Measurements from ENCODE around the gene KDM5A. TPM values are rescaled to one million over a fixed set of nuclear protein-coding genes. Genes with fewer than 3 reads are reported as not detected.

The KDM5A gene
- total and polyA plus RNA-seq, 10 of the 15 experiments (the other 5 are each of a cell fraction or from before 2014, with no cell fraction given), result 9.0 to 59.9 (median 27.7) TPM

DNA sequence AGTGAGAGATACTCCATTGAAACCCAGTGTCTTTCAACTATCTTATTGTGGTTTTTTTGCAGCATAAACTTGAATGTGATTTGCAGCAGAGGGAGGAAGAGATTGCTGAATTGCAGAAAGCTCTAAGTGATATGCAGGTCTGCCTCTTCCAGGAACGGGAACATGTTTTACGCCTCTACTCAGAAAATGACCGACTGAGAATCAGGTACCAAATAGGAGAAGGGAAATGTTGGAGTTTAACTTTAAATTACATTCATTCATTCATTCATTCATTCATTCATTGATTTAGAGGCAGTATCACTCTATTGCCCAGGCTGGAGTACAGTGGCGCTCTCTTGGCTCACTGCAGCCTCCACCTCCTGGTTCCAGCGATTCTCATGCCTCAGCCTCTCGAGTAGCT, 29.3 kb upstream of the KDM5A start:
- Histone ChIP-seq H3K79me2 (ENCODE audit: control insufficient read depth, insufficient read depth, low read length) (no peaks in the 10 kb centered on the region), H3K36me3 (ENCODE audit: control insufficient read depth in 2 of 2, insufficient read depth in 2 of 2, low read length in 1 of 2) (peaks cover 3 to 8% of the 10 kb centered on the region in 2 experiments), H3K9me3 (replicated peaks; ENCODE audit: control insufficient read depth, insufficient read depth, low read length) (no peaks in the 10 kb centered on the region), H3K4me3 (no peak overlapping the region), H3K9ac (ENCODE audit: control insufficient read depth, insufficient read depth, low read length) (no peak overlapping the region), H3K4me1 (ENCODE audit: control insufficient read depth, insufficient read depth, low read length) (no peaks in the 10 kb centered on the region), H3K4me2 (ENCODE audit: control insufficient read depth, insufficient read depth) (no peak overlapping the region), H3K27ac (ENCODE audit: control insufficient read depth, insufficient read depth) (no peak overlapping the region), H3K27me3 (replicated peaks in 1 of 2; ENCODE audit: control insufficient read depth in 2 of 2, insufficient read depth in 2 of 2, low read length in 1 of 2) (no peaks in the 10 kb centered on the region), H2AFZ (ENCODE audit: control insufficient read depth, low read depth, low read length) (no peak overlapping the region), H4K20me1 (ENCODE audit: control insufficient read depth, insufficient read depth) (no peaks in the 10 kb centered on the region)
- FAIRE-seq (no peak), ATAC-seq (no peak), DNase-seq (ENCODE audit: low read depth, low spot score) (no peak)
- TF ChIP-seq, protein P1, sequence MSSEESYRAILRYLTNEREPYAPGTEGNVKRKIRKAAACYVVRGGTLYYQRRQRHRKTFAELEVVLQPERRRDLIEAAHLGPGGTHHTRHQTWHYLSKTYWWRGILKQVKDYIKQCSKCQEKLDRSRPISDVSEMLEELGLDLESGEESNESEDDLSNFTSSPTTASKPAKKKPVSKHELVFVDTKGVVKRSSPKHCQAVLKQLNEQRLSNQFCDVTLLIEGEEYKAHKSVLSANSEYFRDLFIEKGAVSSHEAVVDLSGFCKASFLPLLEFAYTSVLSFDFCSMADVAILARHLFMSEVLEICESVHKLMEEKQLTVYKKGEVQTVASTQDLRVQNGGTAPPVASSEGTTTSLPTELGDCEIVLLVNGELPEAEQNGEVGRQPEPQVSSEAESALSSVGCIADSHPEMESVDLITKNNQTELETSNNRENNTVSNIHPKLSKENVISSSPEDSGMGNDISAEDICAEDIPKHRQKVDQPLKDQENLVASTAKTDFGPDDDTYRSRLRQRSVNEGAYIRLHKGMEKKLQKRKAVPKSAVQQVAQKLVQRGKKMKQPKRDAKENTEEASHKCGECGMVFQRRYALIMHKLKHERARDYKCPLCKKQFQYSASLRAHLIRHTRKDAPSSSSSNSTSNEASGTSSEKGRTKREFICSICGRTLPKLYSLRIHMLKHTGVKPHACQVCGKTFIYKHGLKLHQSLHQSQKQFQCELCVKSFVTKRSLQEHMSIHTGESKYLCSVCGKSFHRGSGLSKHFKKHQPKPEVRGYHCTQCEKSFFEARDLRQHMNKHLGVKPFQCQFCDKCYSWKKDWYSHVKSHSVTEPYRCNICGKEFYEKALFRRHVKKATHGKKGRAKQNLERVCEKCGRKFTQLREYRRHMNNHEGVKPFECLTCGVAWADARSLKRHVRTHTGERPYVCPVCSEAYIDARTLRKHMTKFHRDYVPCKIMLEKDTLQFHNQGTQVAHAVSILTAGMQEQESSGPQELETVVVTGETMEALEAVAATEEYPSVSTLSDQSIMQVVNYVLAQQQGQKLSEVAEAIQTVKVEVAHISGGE (CRISPR knock-in tag; IDR thresholded peaks at IDR 0.05), result no peak
- TF ChIP-seq ZNF24 (IDR thresholded peaks at IDR 0.05), result peak; percentile 72; the same call in 1 of the 2 replicates
- TF ChIP-seq, protein P2, sequence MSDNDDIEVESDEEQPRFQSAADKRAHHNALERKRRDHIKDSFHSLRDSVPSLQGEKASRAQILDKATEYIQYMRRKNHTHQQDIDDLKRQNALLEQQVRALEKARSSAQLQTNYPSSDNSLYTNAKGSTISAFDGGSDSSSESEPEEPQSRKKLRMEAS (IDR thresholded peaks at IDR 0.05; ENCODE audit: low read depth, low read length), result no peak
- in situ Hi-C loops (cut with MboI) (no loop called here), intact Hi-C loops (cut with micrococcal nuclease; ENCODE audit: unreplicated experiment) (no loop called here)
- RAD21 ChIA-PET (ENCODE audit: unreplicated experiment), result no interaction called here
- over 99% methylated on average over 6 of the region's 6 CpGs for WGBS (ENCODE audit: insufficient coverage, insufficient replicate concordance, low lambda C conversion rate, missing lambda C conversion rate)
- CTCF ChIA-PET, result interaction anchor here (0.6 kb wide), 1 partner anchor 339 kb away, joined by 3 read pairs; no protein-coding TSS in a partner anchor
- SMC1A ChIA-PET (ENCODE audit: uncharacterized antibody, unreplicated experiment), result no interaction called here
- POLR2A ChIA-PET, result no interaction called here
- no TSS peak for BruUV-seq (replicated peaks)

DNA sequence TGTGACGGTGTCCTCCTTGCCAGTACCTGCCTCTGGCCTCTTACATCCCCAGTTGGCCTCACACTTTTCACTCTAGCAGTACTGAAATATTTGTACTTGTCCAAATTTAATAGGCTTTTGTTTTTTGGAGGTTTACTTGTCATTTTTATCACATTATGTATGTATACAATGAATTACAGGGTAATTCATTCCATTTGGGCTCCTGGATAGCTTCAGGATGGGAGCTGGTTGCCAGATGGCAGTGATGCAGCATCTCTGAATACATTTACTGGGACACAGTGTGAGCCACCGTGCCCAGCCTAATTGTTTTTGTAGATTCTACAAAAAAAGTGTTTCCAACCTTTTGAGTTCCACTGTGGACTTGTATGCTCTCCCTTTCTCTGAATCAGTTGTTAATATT, 25.7 kb upstream of the KDM5A start:
- ChIA-PET POLR2A (no interaction called here), CTCF (interaction anchor here (1.0 kb wide), 1 partner anchor 15 kb away, joined by 3 read pairs; no protein-coding TSS in a partner anchor), SMC1A (ENCODE audit: uncharacterized antibody, unreplicated experiment) (no interaction called here), RAD21 (ENCODE audit: unreplicated experiment) (no interaction called here)
- intact Hi-C loops (cut with micrococcal nuclease; ENCODE audit: unreplicated experiment), result no loop called here
- no peak for FAIRE-seq
- no peak for DNase-seq (ENCODE audit: low read depth, low spot score)
- no peaks in the 10 kb centered on the region for H3K9me3 ChIP-seq (replicated peaks; ENCODE audit: control insufficient read depth, insufficient read depth, low read length)
- no peak overlapping the region for H3K4me3 ChIP-seq
- H4K20me1 ChIP-seq (ENCODE audit: control insufficient read depth, insufficient read depth), result no peaks in the 10 kb centered on the region
- peaks cover 3 to 13% of the 10 kb centered on the region in 2 experiments for H3K36me3 ChIP-seq (ENCODE audit: control insufficient read depth in 2 of 2, insufficient read depth in 2 of 2, low read length in 1 of 2)
- in situ Hi-C loops (cut with MboI), result no loop called here
- no peak overlapping the region for H3K4me2 ChIP-seq (ENCODE audit: control insufficient read depth, insufficient read depth)
- no TSS peak for BruUV-seq (replicated peaks)
- no peaks in the 10 kb centered on the region for H3K79me2 ChIP-seq (ENCODE audit: control insufficient read depth, insufficient read depth, low read length)
- TF ChIP-seq ASH2L (IDR thresholded peaks at IDR 0.05; ENCODE audit: borderline replicate concordance, low read depth) (no peak), DPF2 (IDR thresholded peaks at IDR 0.05) (no peak), CBX5 (IDR thresholded peaks at IDR 0.05; ENCODE audit: low read depth) (no peak), STAT1 (conservative IDR thresholded peaks at IDR 0.05) (no peak), CHD1 (IDR thresholded peaks at IDR 0.05; ENCODE audit: low read depth, low read length) (no peak), SPI1 (IDR thresholded peaks at IDR 0.05; ENCODE audit: borderline replicate concordance, insufficient read depth, low read depth, low read length) (no peak), ZNF24 (IDR thresholded peaks at IDR 0.05) (no peak)
- TF ChIP-seq, protein P3, sequence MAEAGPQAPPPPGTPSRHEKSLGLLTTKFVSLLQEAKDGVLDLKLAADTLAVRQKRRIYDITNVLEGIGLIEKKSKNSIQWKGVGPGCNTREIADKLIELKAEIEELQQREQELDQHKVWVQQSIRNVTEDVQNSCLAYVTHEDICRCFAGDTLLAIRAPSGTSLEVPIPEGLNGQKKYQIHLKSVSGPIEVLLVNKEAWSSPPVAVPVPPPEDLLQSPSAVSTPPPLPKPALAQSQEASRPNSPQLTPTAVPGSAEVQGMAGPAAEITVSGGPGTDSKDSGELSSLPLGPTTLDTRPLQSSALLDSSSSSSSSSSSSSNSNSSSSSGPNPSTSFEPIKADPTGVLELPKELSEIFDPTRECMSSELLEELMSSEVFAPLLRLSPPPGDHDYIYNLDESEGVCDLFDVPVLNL (IDR thresholded peaks at IDR 0.05; ENCODE audit: low read depth, low read length), result no peak
- H3K4me1 ChIP-seq (ENCODE audit: control insufficient read depth, insufficient read depth, low read length), result no peaks in the 10 kb centered on the region
- no peak overlapping the region for H2AFZ ChIP-seq (ENCODE audit: control insufficient read depth, low read depth, low read length)
- ATAC-seq, result no peak
- H3K27ac ChIP-seq (ENCODE audit: control insufficient read depth, insufficient read depth), result no peak overlapping the region
- 98% methylated on average over 2 of the region's 2 CpGs for WGBS (ENCODE audit: insufficient coverage, insufficient replicate concordance, low lambda C conversion rate, missing lambda C conversion rate)
- H3K27me3 ChIP-seq (replicated peaks in 1 of 2; ENCODE audit: control insufficient read depth in 2 of 2, insufficient read depth in 2 of 2, low read length in 1 of 2), result no peaks in the 10 kb centered on the region
- H3K9ac ChIP-seq (ENCODE audit: control insufficient read depth, insufficient read depth, low read length), result no peak overlapping the region
